B cell (primary cell): ENCODE results near the gene TNFRSF12A. TPM values are rescaled to one million over a fixed set of nuclear protein-coding genes. Genes with fewer than 3 reads are reported as not detected.

Experiments
- ATAC-seq: fragments of 200-7000 bp; cut with Tn5 transposase; one replicate; pipeline ENCODE4 v1.10.0; 2021; ENCODE audit warnings: low read depth, mild to moderate bottlenecking, moderate number of reproducible peaks, moderate library complexity
- CTCF ChIA-PET: fragments of 350-600 bp; sonication (Branson Sonifier 250); formaldehyde crosslinking; loops from one replicate; lab custom pipeline; 2021; ENCODE audit warnings: antibody characterized with exemption, inconsistent platforms; lab: Charles Lee
- POLR2A ChIA-PET: fragments of 350-600 bp; sonication (Branson Sonifier 250); formaldehyde crosslinking; loops from one replicate; lab custom pipeline; 2021; ENCODE audit warnings: antibody characterized with exemption; lab: Charles Lee
- DNase-seq: peaks from one replicate; pipeline ENCODE4 v3.0.0; 2013
- H2AFZ ChIP-seq: 2 replicates; pipeline ENCODE4 v1.6.1; 2012; ENCODE audit warnings: mild to moderate bottlenecking, low read depth, low read length; ENCODE audit not compliant: insufficient read depth, poor library complexity, severe bottlenecking
- H3K27ac ChIP-seq, 2 donors: 1 replicate in 1 of 2; 2 replicates in 1 of 2; pipeline ENCODE4 v1.5.1; 2012 to 2013; ENCODE audit warnings: low read length in 2 of 2, mild to moderate bottlenecking in 2 of 2, moderate library complexity in 1 of 2
- H3K27me3 ChIP-seq, 4 experiments: fragments of 200-600 bp in 1 of 4; sonication (generic) in 1 of 4; replicated peaks in 1 of 4; 1 replicate in 2 of 4; 2 replicates in 2 of 4; pipeline versions ENCODE4 v1.6.1 to v1.7.0; 2013 to 2016; ENCODE audit warnings: low read length in 3 of 4, mild to moderate bottlenecking in 2 of 4, mixed read lengths in 1 of 4, moderate library complexity in 1 of 4; ENCODE audit not compliant: insufficient read depth in 4 of 4, control insufficient read depth in 3 of 4; ENCODE audit errors: control extremely low read depth in 1 of 4
- H3K36me3 ChIP-seq, 2 experiments: replicated peaks in 1 of 2; 1 replicate in 1 of 2; 2 replicates in 1 of 2; pipeline versions ENCODE4 v1.6.1 to v1.7.1; 2013; ENCODE audit warnings: low read length in 1 of 2; ENCODE audit not compliant: insufficient read depth in 2 of 2, control insufficient read depth in 1 of 2; ENCODE audit errors: control extremely low read depth in 1 of 2, extremely low read depth in 1 of 2
- H3K4me1 ChIP-seq, 2 donors: fragments of 200-600 bp in 1 of 2; sonication (generic) in 1 of 2; 1 replicate in 1 of 2; 2 replicates in 1 of 2; pipeline versions ENCODE4 v1.5.1 to v1.6.1; 2013 to 2017; ENCODE audit warnings: low read length in 2 of 2; ENCODE audit not compliant: control insufficient read depth in 2 of 2, insufficient read depth in 2 of 2
- H3K4me2 ChIP-seq: replicated peaks from 2 replicates; pipeline ENCODE3; 2012; ENCODE audit warnings: mild to moderate bottlenecking, low read depth, low read length; ENCODE audit not compliant: poor library complexity, severe bottlenecking
- H3K4me3 ChIP-seq, 5 experiments: fragments of 200-600 bp in 1 of 5; sonication (generic) in 1 of 5; 1 replicate in 3 of 5; 2 replicates in 2 of 5; pipeline versions ENCODE4 v1.5.1 to v1.7.0; 2011 to 2016; ENCODE audit warnings: low read length in 4 of 5, mild to moderate bottlenecking in 4 of 5, low read depth in 2 of 5, control low read depth in 1 of 5, moderate library complexity in 1 of 5; ENCODE audit not compliant: insufficient read depth in 1 of 5; ENCODE audit errors: control extremely low read depth in 1 of 5, extremely low read depth in 1 of 5
- H3K79me2 ChIP-seq: fragments of 200-600 bp; sonication (generic); one replicate; pipeline ENCODE4 v1.6.0; 2016; ENCODE audit warnings: low read length; ENCODE audit not compliant: control insufficient read depth, insufficient read depth
- H3K9ac ChIP-seq: fragments of 200-600 bp; sonication (generic); 2 replicates; pipeline ENCODE4 v1.6.1; 2017; ENCODE audit warnings: mild to moderate bottlenecking, low read length, moderate library complexity
- H3K9me3 ChIP-seq, 3 donors: one replicate each; pipeline versions ENCODE4 v1.6.1 to v1.7.1; 2013; ENCODE audit warnings: low read length in 2 of 3; ENCODE audit not compliant: control insufficient read depth in 2 of 3, insufficient read depth in 1 of 3; ENCODE audit errors: control extremely low read depth in 1 of 3
- H4K20me1 ChIP-seq: 2 replicates; pipeline ENCODE4 v1.6.0; 2012; ENCODE audit warnings: mild to moderate bottlenecking, low read length; ENCODE audit not compliant: insufficient read depth, control insufficient read depth, poor library complexity, severe bottlenecking
- H3K27ac Mint-ChIP-seq: one replicate; pipeline ENCODE4 v1.8.0; 2021; ENCODE audit warnings: mixed read lengths
- H3K27me3 Mint-ChIP-seq: one replicate; pipeline ENCODE4 v1.8.0; 2021; ENCODE audit warnings: mixed read lengths
- H3K4me1 Mint-ChIP-seq: one replicate; pipeline ENCODE4 v1.8.0; 2021; ENCODE audit warnings: mixed read lengths
- H3K4me3 Mint-ChIP-seq: one replicate; pipeline ENCODE4 v1.8.0; 2021; ENCODE audit warnings: mixed read lengths
- H3K9me3 Mint-ChIP-seq: one replicate; pipeline ENCODE4 v1.8.0; 2022; ENCODE audit warnings: mixed read lengths; ENCODE audit not compliant: insufficient read depth
- CTCF ChIP-seq: fragments of 200-600 bp; IDR thresholded peaks from one replicate; pipeline ENCODE4 v1.8.0; 2022; ENCODE audit warnings: antibody characterized with exemption, mild to moderate bottlenecking
- EZH2 ChIP-seq: IDR thresholded peaks from 2 replicates; pipeline ENCODE4 v1.6.1; 2012; ENCODE audit warnings: borderline replicate concordance, low read depth, mild to moderate bottlenecking, moderate library complexity, low read length; ENCODE audit not compliant: insufficient read depth, poor library complexity, severe bottlenecking
- WGBS: methylation state at CpG from one replicate; pipeline ENCODE4 v1.1.5; 2013; ENCODE audit warnings: missing lambda C conversion rate; ENCODE audit not compliant: insufficient coverage; 5-methylcytosine and 5-hydroxymethylcytosine counted together
- intact Hi-C: fragments of 100-400 bp; cut with micrococcal nuclease; formaldehyde crosslinking; loops from one replicate; pipeline ENCODE4 v1.10.0; 2022
- polyA plus RNA-seq: library from polyadenylated mRNA; depleted of rRNA; stranded (reverse); fragments of >200 nt; gene quantifications from 2 replicates; pipeline ENCODE4 v1.2.3, GENCODE V29; 2012
- total RNA-seq, 2 donors: library from RNA; stranded (reverse); fragments of 120-200 nt in 1 of 2; gene quantifications; 1 replicate in 1 of 2; 2 replicates in 1 of 2; pipeline versions ENCODE4 v1.2.3 to v1.2.4, GENCODE V29; 2013 to 2022

TNFRSF12A gene
- total and polyA plus RNA-seq, 2 donors (not counting 1 experiment from before 2014, with no cell fraction given), result 0.61 to 1.3 TPM

GRCh38 chr16:3007059-3007956, 12.9 kb upstream of the TNFRSF12A start:
- Mint-ChIP-seq H3K4me3 (peak overlapping the region; percentile 58), H3K27me3 (peaks cover 9% of the 10 kb centered on the region), H3K9me3 (no peaks in the 10 kb centered on the region), H3K27ac (no peak overlapping the region), H3K4me1 (peaks cover 26% of the 10 kb centered on the region)
- no peaks in the 10 kb centered on the region for H3K79me2 ChIP-seq
- peak overlapping the region; percentile 76 for H3K4me2 ChIP-seq
- 43% methylated on average over 9 of the region's 13 CpGs for WGBS
- H2AFZ ChIP-seq, result peak overlapping the region; percentile 58
- ATAC-seq (no peak), DNase-seq (no peak)
- peaks cover 0 to 18% (median 0%) of the 10 kb centered on the region in 3 donors for H3K9me3 ChIP-seq
- H3K27me3 ChIP-seq, result peaks cover 0 to 19% (median 9%) of the 10 kb centered on the region in 4 experiments
- peaks cover 25 to 32% of the 10 kb centered on the region in 2 donors for H3K4me1 ChIP-seq
- no peak for TF ChIP-seq EZH2
- TF ChIP-seq CTCF, result no peak
- CTCF ChIA-PET, result interaction anchor here (0.9 to 9.6 kb wide), 5 partner anchors 16 to 122 kb away, joined by 3 to 213 read pairs (median 6); partner anchors contain the start of genes HCFC1R1 and THOC6
- peak overlapping the region in 2 of 5 experiments; percentile 37 to 44 for H3K4me3 ChIP-seq
- POLR2A ChIA-PET, result no interaction called here
- intact Hi-C loops, result no loop called here
- no peaks in the 10 kb centered on the region for H4K20me1 ChIP-seq
- no peaks in the 10 kb centered on the region for H3K36me3 ChIP-seq
- peak overlapping the region; percentile 32 for H3K9ac ChIP-seq
- no peak overlapping the region for H3K27ac ChIP-seq
